Measurements from ENCODE around the gene MPRIP.

GRCh38 chr17:17141279-17141678 is 99.0 kb downstream of the MPRIP start:
- TF ChIP-seq CTCF (IDR thresholded peaks at IDR 0.05; ENCODE audit: poor library complexity): no peak
- no peak for TF ChIP-seq EZH2 (IDR thresholded peaks at IDR 0.05; ENCODE audit: borderline replicate concordance)
